GM21390 (cell line): ENCODE data around the gene TES.
"Not testable (repeated sequence)": the region's sequence is repeated elsewhere in the genome, so short reads cannot be mapped to it uniquely, and the experiment has no call there.

ENCODE experiments used
- ATAC-seq: cut with Tn5 transposase; IDR thresholded peaks from one replicate; pipeline ENCODE4 v1.9.1; 2021; ENCODE audit not compliant: unreplicated experiment

The TES gene

GRCh38 chr7:116241291-116241690 lies 31.0 kb downstream of the TES start:
- no peak for ATAC-seq

- no peak for ATAC-seq
These were observed 31.8 kb downstream of the TES start for GRCh38 chr7:116242178-116242577.

GRCh38 chr7:116242759-116243158 lies 32.4 kb downstream of the TES start:
- no peak for ATAC-seq

- ATAC-seq: not testable (repeated sequence)
These were observed 34.5 kb downstream of the TES start for GRCh38 chr7:116244803-116245202.

- ATAC-seq: no peak
These were observed 36.0 kb downstream of the TES start for GRCh38 chr7:116246357-116246756.

- no peak for ATAC-seq
These were observed 39.7 kb downstream of the TES start for GRCh38 chr7:116249969-116250553.

- no peak for ATAC-seq
These were observed 41.3 kb downstream of the TES start for GRCh38 chr7:116251675-116252074.

- ATAC-seq: no peak
These were observed 41.9 kb downstream of the TES start for GRCh38 chr7:116252249-116252648.

GRCh38 chr7:116257156-116257555 lies 46.8 kb downstream of the TES start:
- no peak for ATAC-seq

GRCh38 chr7:116258734-116259133 lies 48.4 kb downstream of the TES start:
- peak; percentile 44 for ATAC-seq

- ATAC-seq: no peak
These were observed 49.0 kb downstream of the TES start for GRCh38 chr7:116259156-116259870.

GRCh38 chr7:116259871-116260440 lies 49.6 kb downstream of the TES start:
- ATAC-seq: no peak

GRCh38 chr7:116261904-116262303 lies 51.6 kb downstream of the TES start:
- ATAC-seq: no peak

GRCh38 chr7:116265881-116266280 lies 55.5 kb downstream of the TES start:
- no peak for ATAC-seq

- no peak for ATAC-seq
These were observed 59.1 kb downstream of the TES start for GRCh38 chr7:116269466-116269865.

GRCh38 chr7:116271161-116271913 lies 61.0 kb downstream of the TES start:
- no peak for ATAC-seq

- ATAC-seq: no peak
These were observed 61.9 kb downstream of the TES start for GRCh38 chr7:116271963-116272886.

- no peak for ATAC-seq
These were observed 63.1 kb downstream of the TES start for GRCh38 chr7:116273283-116273917.

GRCh38 chr7:116273918-116274301 lies 63.6 kb downstream of the TES start:
- no peak for ATAC-seq

GRCh38 chr7:116277070-116277469 lies 66.7 kb downstream of the TES start:
- no peak for ATAC-seq
